ENCODE data around the gene CTNNAL1.
A peak's percentile ranks its signal among the peaks of the same experiment; 100 is the strongest.
"Not testable (repeated sequence)": the region's sequence is repeated elsewhere in the genome, so short reads cannot be mapped to it uniquely, and the experiment has no call there.

CTNNAL1 gene

GRCh38 chr9:109012876-109013678, at the start of gene CTNNAL1:
Gene CTNNAL1, minus strand, starts transcription at chr9:109013499. Its CDS starts 57 bp downstream, at chr9:109013442.
- DNase-seq = peak; percentile 85

- no peak for DNase-seq
These were observed 49.2 kb upstream of the CTNNAL1 start for GRCh38 chr9:109062543-109062942.

- DNase-seq = no peak
These were observed 46.9 kb upstream of the CTNNAL1 start for GRCh38 chr9:109060191-109060590.

GRCh38 chr9:109053121-109053520, 39.8 kb upstream of the CTNNAL1 start:
- not testable (repeated sequence) for DNase-seq

- no peak for DNase-seq
These were observed 39.1 kb upstream of the CTNNAL1 start for GRCh38 chr9:109052416-109052815.

GRCh38 chr9:109051733-109052132, 38.4 kb upstream of the CTNNAL1 start:
- DNase-seq = no peak

- no peak for DNase-seq
These were observed 37.1 kb upstream of the CTNNAL1 start for GRCh38 chr9:109050444-109050843.

- DNase-seq = no peak
These were observed 35.5 kb upstream of the CTNNAL1 start for GRCh38 chr9:109048822-109049221.

- DNase-seq = no peak
These were observed 34.0 kb upstream of the CTNNAL1 start for GRCh38 chr9:109047259-109047658.

GRCh38 chr9:109046346-109046745, 33.0 kb upstream of the CTNNAL1 start:
- DNase-seq = no peak

GRCh38 chr9:109043578-109043977, 30.3 kb upstream of the CTNNAL1 start:
- DNase-seq = no peak

- DNase-seq = no peak
These were observed 27.3 kb upstream of the CTNNAL1 start for GRCh38 chr9:109040571-109040970.

- DNase-seq = no peak
These were observed 26.2 kb upstream of the CTNNAL1 start for GRCh38 chr9:109039539-109039938.

- no peak for DNase-seq
These were observed 24.8 kb upstream of the CTNNAL1 start for GRCh38 chr9:109037946-109038715.

GRCh38 chr9:109036744-109037680, 23.7 kb upstream of the CTNNAL1 start:
- no peak for DNase-seq

GRCh38 chr9:109035684-109036423, 22.6 kb upstream of the CTNNAL1 start:
- DNase-seq = no peak

GRCh38 chr9:109033941-109034700, 20.8 kb upstream of the CTNNAL1 start:
- no peak for DNase-seq

GRCh38 chr9:109031241-109031640, 17.9 kb upstream of the CTNNAL1 start:
- DNase-seq = no peak

- DNase-seq = no peak
These were observed 17.1 kb upstream of the CTNNAL1 start for GRCh38 chr9:109030426-109030825.

GRCh38 chr9:109028457-109028856, 15.2 kb upstream of the CTNNAL1 start:
- DNase-seq = no peak

- no peak for DNase-seq
These were observed 13.9 kb upstream of the CTNNAL1 start for GRCh38 chr9:109027176-109027575.

All from NK-92 treated with Interleukin-12 subunit alpha and Interleukin-12 subunit beta, amount 100 ng/mL, for 24 hours (cell line).